OCI-LY1 (cell line): ENCODE measurements around the gene PLA2G4B.

ENCODE experiments used
- H2AFZ ChIP-seq: fragments of 200-600 bp; sonication (generic), shearing (Covaris generic); 2 replicates; pipeline ENCODE4 v1.6.0; 2014; ENCODE audit warnings: antibody characterized with exemption, mild to moderate bottlenecking, low read length
- H3F3A ChIP-seq: fragments of 200-600 bp; sonication (generic), shearing (Covaris generic); 2 replicates; pipeline ENCODE4 v1.6.0; 2014; ENCODE audit warnings: mild to moderate bottlenecking, antibody characterized with exemption, low read length, moderate library complexity; ENCODE audit not compliant: insufficient read depth
- H3K27ac ChIP-seq: fragments of 200-600 bp; sonication (generic); 2 replicates; pipeline ENCODE4 v1.5.1; 2014; ENCODE audit warnings: low read length, mixed run types, mild to moderate bottlenecking, low read depth; ENCODE audit not compliant: poor library complexity, severe bottlenecking
- H3K27me3 ChIP-seq: fragments of 200-600 bp; sonication (generic); 2 replicates; pipeline ENCODE4 v1.6.0; 2014; ENCODE audit warnings: antibody characterized with exemption, mild to moderate bottlenecking, low read length, moderate library complexity; ENCODE audit not compliant: insufficient read depth
- H3K36me3 ChIP-seq: fragments of 200-600 bp; sonication (generic); 2 replicates; pipeline ENCODE4 v1.6.1; 2014; ENCODE audit warnings: mild to moderate bottlenecking, antibody characterized with exemption, low read length, moderate library complexity, mixed read lengths; ENCODE audit not compliant: insufficient read depth
- H3K4me1 ChIP-seq: fragments of 200-600 bp; sonication (generic); 2 replicates; pipeline ENCODE4 v1.5.1; 2014; ENCODE audit warnings: mild to moderate bottlenecking, low read length, moderate library complexity; ENCODE audit not compliant: insufficient read depth, severe bottlenecking
- H3K4me2 ChIP-seq: fragments of 200-600 bp; sonication (generic), shearing (Covaris generic); 2 replicates; pipeline ENCODE4 v1.6.1; 2014; ENCODE audit warnings: low read length
- H3K4me3 ChIP-seq: fragments of 200-600 bp; sonication (generic); 2 replicates; pipeline ENCODE4 v1.5.1; 2014; ENCODE audit warnings: low read length, low read depth, mild to moderate bottlenecking, mixed read lengths; ENCODE audit not compliant: poor library complexity, severe bottlenecking
- H3K79me2 ChIP-seq: fragments of 200-600 bp; shearing (Covaris generic); 2 replicates; pipeline ENCODE4 v1.6.1; 2016; ENCODE audit warnings: mixed run types, low read length, mixed read lengths; ENCODE audit not compliant: insufficient read depth
- H3K9ac ChIP-seq: fragments of 200-600 bp; sonication (generic), shearing (Covaris generic); 2 replicates; pipeline ENCODE4 v1.6.1; 2014; ENCODE audit warnings: mild to moderate bottlenecking, low read length, mixed read lengths
- H3K9me2 ChIP-seq: fragments of 200-600 bp; sonication (generic), shearing (Covaris generic); 2 replicates; pipeline ENCODE4 v1.6.1; 2014; ENCODE audit warnings: low read depth, mild to moderate bottlenecking, low read length, mixed read lengths
- H3K9me3 ChIP-seq: fragments of 200-600 bp; shearing (Covaris generic); 2 replicates; pipeline ENCODE4 v1.6.1; 2014; ENCODE audit warnings: low read length, mixed read lengths
- H4K20me1 ChIP-seq: fragments of 200-600 bp; sonication (generic), shearing (Covaris generic); 2 replicates; pipeline ENCODE4 v1.6.0; 2016; ENCODE audit warnings: mild to moderate bottlenecking, low read length; ENCODE audit not compliant: insufficient read depth
- EZH2 ChIP-seq: fragments of 200-600 bp; sonication (generic), shearing (Covaris generic); IDR thresholded peaks from 2 replicates; pipeline ENCODE4 v1.8.0; 2017; ENCODE audit warnings: borderline replicate concordance, mixed run types, mild to moderate bottlenecking, antibody characterized with exemption, low read length, moderate library complexity, mixed read lengths
- TF ChIP-seq, protein P1 (sequence below): fragments of 200-600 bp; sonication (generic), shearing (Covaris generic); IDR thresholded peaks from 2 replicates; pipeline ENCODE4 v1.5.1; 2017; ENCODE audit warnings: mild to moderate bottlenecking, antibody characterized with exemption, low read length, moderate library complexity, mixed read lengths

Gene PLA2G4B

DNA sequence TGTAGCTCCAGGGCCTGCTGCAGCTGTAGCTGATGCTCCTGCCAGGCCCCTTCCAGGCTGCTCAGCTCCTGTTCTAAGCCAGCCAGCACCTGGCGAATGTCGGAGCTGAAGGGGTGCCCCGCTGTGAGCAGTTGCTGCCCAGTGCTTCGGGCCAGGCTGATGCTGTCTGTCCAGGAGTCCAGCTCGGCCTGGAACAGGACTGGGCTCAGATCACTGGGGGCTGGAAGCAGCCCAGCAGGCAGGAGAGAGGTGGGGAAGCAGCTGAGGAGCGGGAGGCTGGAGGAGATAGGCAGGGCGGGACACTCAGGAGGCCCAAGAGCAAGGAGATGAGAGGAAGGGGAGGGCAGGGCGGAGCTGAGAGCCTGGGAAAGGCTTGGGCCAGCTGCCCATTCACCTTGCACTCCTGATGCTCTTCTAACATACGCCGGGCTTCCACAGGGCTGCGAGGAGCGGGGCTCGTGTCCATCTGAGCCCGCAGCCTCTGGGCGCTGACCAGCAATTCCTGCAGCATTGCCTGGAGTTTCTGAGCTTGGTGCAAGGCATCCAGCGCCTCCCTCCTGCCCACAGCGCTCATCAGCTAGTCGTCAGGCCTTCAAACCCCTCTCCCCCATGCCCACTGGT, 23.2 kb downstream of the PLA2G4B start:
- no peak overlapping the region for H2AFZ ChIP-seq
- peaks cover 9% of the 10 kb centered on the region; the same call in 1 of the 2 replicates for H3K27me3 ChIP-seq
- no peaks in the 10 kb centered on the region for H3K36me3 ChIP-seq
- no peaks in the 10 kb centered on the region for H3K4me1 ChIP-seq
- no peaks in the 10 kb centered on the region for H3K9me3 ChIP-seq
- H3K9me2 ChIP-seq, result no peaks in the 10 kb centered on the region
- H3F3A ChIP-seq, result no peaks in the 10 kb centered on the region
- no peak overlapping the region for H3K27ac ChIP-seq
- no peak overlapping the region for H3K4me2 ChIP-seq
- no peak for TF ChIP-seq EZH2
- TF ChIP-seq, protein P1, sequence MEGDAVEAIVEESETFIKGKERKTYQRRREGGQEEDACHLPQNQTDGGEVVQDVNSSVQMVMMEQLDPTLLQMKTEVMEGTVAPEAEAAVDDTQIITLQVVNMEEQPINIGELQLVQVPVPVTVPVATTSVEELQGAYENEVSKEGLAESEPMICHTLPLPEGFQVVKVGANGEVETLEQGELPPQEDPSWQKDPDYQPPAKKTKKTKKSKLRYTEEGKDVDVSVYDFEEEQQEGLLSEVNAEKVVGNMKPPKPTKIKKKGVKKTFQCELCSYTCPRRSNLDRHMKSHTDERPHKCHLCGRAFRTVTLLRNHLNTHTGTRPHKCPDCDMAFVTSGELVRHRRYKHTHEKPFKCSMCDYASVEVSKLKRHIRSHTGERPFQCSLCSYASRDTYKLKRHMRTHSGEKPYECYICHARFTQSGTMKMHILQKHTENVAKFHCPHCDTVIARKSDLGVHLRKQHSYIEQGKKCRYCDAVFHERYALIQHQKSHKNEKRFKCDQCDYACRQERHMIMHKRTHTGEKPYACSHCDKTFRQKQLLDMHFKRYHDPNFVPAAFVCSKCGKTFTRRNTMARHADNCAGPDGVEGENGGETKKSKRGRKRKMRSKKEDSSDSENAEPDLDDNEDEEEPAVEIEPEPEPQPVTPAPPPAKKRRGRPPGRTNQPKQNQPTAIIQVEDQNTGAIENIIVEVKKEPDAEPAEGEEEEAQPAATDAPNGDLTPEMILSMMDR, result no peak
- H3K9ac ChIP-seq, result no peak overlapping the region
- H3K4me3 ChIP-seq, result no peak overlapping the region
- no peaks in the 10 kb centered on the region for H4K20me1 ChIP-seq
- no peaks in the 10 kb centered on the region for H3K79me2 ChIP-seq

DNA sequence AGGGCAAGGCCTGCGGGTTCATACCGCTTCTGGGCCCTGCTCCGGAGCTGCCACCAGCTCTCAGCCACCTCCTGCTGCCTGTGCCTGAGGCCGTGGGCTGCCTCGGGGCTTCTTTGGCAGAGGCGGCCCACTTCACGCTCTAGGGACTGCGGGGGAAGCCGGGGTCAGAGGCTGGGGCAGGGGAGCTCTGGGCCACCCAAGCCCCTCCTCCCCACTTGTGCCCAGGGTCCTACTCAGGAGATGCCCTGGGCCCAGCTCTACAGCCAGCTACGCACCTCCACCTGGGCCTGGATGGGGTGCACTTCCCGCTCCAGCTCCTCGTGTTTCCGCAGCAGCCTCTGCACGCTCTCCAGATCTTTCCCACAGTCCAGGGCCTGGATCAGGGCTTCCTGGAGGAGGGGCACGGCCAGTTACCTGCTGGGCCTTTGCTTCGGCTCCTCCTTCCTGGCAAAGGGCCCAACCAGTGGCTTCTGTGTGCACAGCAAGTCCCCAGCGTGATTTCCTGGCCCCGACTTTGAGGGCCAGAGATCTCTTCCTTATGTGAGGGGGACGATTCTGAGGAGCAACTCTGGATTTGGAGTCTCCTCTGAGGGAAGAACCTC, 24.0 kb downstream of the PLA2G4B start:
- H3K36me3 ChIP-seq, result no peaks in the 10 kb centered on the region
- no peak overlapping the region for H3K4me3 ChIP-seq
- H3K9me2 ChIP-seq, result no peaks in the 10 kb centered on the region
- H3K4me1 ChIP-seq, result no peaks in the 10 kb centered on the region
- H3K79me2 ChIP-seq, result no peaks in the 10 kb centered on the region
- H3K9ac ChIP-seq, result no peak overlapping the region
- H4K20me1 ChIP-seq, result no peaks in the 10 kb centered on the region
- H3K27me3 ChIP-seq, result peaks cover 12% of the 10 kb centered on the region; the same call in 1 of the 2 replicates
- H3K4me2 ChIP-seq, result no peak overlapping the region
- no peak overlapping the region for H3K27ac ChIP-seq
- H3F3A ChIP-seq, result no peaks in the 10 kb centered on the region
- TF ChIP-seq EZH2, result no peak
- TF ChIP-seq, protein P1, result no peak
- no peak overlapping the region for H2AFZ ChIP-seq
- no peaks in the 10 kb centered on the region for H3K9me3 ChIP-seq

DNA sequence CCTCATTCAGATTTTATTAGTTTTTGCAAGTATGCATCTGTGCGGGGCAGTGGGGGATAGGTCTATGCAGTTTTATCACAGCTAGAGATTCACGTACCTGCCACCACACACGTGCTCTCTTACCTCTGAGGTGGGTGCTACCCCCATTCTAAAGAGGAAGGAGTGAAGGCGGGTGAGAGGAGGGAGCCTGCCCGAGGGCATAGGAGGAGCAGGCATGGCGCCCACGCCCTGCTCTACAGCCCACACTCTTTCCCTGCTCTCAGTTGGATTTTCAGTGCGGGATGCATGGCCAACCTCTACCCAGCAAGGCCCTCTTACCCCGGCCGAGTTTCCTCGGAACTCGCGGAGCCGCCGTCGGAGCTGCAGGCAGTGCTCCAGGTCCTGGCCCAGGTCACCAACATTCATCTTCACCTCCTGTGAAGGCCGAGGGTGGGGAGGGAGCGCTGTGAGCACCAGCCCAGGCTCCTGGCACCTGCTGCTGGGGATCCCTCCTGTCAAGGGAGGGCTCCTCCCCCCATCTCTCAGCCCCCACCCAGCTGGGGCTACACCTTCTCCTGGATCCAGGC, 26.9 kb downstream of the PLA2G4B start:
- Histone ChIP-seq H3K9me2 (no peaks in the 10 kb centered on the region), H3K27me3 (peaks cover 8% of the 10 kb centered on the region; the same call in 1 of the 2 replicates), H3K27ac (no peak overlapping the region), H3K4me3 (no peak overlapping the region), H4K20me1 (no peaks in the 10 kb centered on the region), H3K4me1 (no peaks in the 10 kb centered on the region), H3K4me2 (no peak overlapping the region), H3F3A (no peaks in the 10 kb centered on the region), H3K9ac (no peak overlapping the region), H3K79me2 (no peaks in the 10 kb centered on the region), H3K36me3 (no peaks in the 10 kb centered on the region), H3K9me3 (no peaks in the 10 kb centered on the region), H2AFZ (no peak overlapping the region)
- TF ChIP-seq, protein P1, result no peak
- no peak for TF ChIP-seq EZH2
